Stromal cell of bone marrow (primary cell): ENCODE results near the gene MADCAM1.

Experiments
- DNase-seq: peaks from one replicate; pipeline ENCODE4 v3.0.0-alpha.2; 2012; ENCODE audit warnings: low read depth

MADCAM1 gene

GRCh38 chr19:508204-509150 lies 12.2 kb downstream of the MADCAM1 start:
- DNase-seq: no peak

- no peak for DNase-seq
Measured at GRCh38 chr19:510606-511100, 14.4 kb downstream of the MADCAM1 start.

GRCh38 chr19:511101-511851 lies 15.0 kb downstream of the MADCAM1 start:
- DNase-seq: no peak

- no peak for DNase-seq
Measured at GRCh38 chr19:512547-513365, 16.5 kb downstream of the MADCAM1 start.

GRCh38 chr19:513368-514165 lies 17.3 kb downstream of the MADCAM1 start:
- DNase-seq: no peak

- DNase-seq: no peak
Measured at GRCh38 chr19:514166-514663, 17.9 kb downstream of the MADCAM1 start.

- no peak for DNase-seq
Measured at GRCh38 chr19:517721-518597, 21.7 kb downstream of the MADCAM1 start.

- no peak for DNase-seq
Measured at GRCh38 chr19:518598-519231, 22.4 kb downstream of the MADCAM1 start.

- DNase-seq: no peak
Measured at GRCh38 chr19:519449-519865, 23.2 kb downstream of the MADCAM1 start.

- DNase-seq: no peak
Measured at GRCh38 chr19:522726-523125, 26.4 kb downstream of the MADCAM1 start.

- no peak for DNase-seq
Measured at GRCh38 chr19:524062-524674, 27.9 kb downstream of the MADCAM1 start.

GRCh38 chr19:525029-525428 lies 28.7 kb downstream of the MADCAM1 start:
- no peak for DNase-seq

GRCh38 chr19:525857-526419 lies 29.7 kb downstream of the MADCAM1 start:
- DNase-seq: no peak

GRCh38 chr19:530134-531008 lies 34.1 kb downstream of the MADCAM1 start:
- DNase-seq: no peak

- DNase-seq: peak; percentile 48
Measured at GRCh38 chr19:531009-531752, 34.9 kb downstream of the MADCAM1 start.

GRCh38 chr19:531753-532560 lies 35.7 kb downstream of the MADCAM1 start, which contains the start of gene CDC34:
CDC34 (plus strand) TSS chr19:531760; CDS start chr19:531932, 172 bp downstream.
- DNase-seq: no peak
